HG02571 (cell line): ENCODE measurements around the gene GFRA1.

ENCODE experiments used
- ATAC-seq: cut with Tn5 transposase; IDR thresholded peaks from one replicate; pipeline ENCODE4 v1.9.1; 2021; ENCODE audit warnings: mild to moderate bottlenecking, moderate library complexity; ENCODE audit not compliant: unreplicated experiment

GFRA1 gene

DNA sequence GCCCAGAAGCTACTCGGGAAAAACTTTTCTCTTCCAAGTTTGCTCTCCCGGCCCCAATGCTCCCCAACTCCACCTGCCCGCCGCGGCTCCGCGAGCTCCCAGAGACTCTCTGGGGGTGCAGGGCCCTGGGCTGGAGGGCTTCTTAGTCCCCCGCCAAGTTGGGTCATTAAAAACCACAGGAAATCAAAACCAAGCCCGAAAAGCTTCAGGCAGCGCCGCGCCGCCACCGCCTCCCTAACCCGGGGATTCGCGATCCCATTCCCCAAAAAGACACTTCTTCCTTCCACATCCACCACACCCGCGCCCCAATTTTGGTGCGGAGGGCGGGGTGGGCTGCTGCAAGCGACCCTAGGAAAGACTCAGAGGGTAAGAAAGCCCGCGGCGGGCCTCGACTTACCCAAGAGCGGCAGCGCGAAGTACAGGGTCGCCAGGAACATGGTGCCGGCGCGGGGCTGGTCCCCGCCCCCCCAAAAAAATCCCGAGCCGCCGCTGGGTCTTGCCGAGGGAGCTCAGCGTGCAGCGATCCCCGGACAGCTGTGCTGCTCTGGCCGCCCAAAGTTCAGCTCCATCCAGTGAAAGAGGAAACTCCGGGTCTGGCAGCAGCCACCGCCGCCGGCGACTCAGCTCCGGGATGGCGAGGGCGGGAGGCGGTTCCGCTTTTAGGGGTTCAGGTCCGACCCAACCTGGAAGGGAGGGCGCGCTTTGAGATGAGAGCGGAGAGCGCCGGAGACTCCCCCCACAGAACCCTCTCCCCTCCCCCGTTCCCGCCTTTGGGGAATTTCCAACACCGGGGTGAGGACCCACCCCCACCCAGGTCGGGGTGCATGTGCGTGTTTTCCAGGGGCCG is 1.2 kb downstream of the GFRA1 start:
- no peak for ATAC-seq

- no peak for ATAC-seq
Measured at GRCh38 chr10:116270771-116271592, 2.0 kb downstream of the GFRA1 start.

DNA sequence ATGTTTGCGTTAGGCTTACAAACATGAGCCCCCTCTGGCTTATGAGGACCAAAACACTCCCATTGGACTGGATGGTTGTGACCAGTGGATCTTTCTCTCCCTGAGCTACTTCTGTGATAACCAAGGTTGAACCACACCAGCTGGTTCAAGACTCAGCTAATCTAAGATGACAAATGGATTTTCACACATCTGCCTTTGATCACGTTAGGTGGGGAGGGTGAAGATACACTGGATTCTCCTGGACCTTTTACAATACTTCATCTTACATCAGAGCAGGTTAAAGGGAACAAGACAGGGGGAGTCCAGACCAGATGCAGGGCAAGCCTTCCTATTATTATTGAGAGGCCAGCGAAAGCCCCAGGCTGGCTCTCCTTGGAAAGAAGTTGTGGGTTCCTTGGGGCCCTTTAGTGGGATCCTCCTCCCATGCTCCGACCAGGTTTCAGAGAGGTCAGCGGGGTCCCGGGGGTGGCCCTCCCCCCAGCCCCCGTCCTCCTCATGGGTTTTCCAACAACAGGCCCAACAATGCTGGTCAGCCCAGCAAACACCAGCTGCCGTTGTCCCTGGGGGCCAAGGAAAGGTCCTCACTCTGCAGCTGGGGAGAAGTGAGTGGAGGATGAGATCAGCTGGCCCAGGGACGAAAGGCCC is 2.8 kb downstream of the GFRA1 start:
- no peak for ATAC-seq

- no peak for ATAC-seq
Measured at GRCh38 chr10:116269619-116270018, 3.4 kb downstream of the GFRA1 start.

- ATAC-seq, result no peak
Measured at GRCh38 chr10:116268976-116269375, 4.0 kb downstream of the GFRA1 start.

DNA sequence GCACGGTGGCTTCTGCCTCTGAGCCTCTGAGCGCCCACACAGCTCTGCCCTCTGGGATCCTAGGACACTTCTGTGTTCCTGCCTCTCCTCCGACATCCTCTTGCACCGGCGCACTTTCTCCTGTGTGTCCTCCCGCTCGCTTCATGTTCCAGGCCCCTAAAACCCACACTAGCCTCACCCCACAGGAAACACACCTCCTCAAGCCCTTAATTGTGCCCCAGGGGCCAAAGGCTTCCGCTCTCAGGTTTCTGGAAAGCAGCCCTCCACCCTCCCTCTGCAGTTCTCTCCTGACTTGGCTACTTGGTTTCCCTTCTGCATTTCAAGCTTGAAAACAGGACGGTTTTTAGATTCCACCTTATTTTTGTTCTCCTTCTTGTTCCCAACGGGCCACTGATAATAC is 7.3 kb downstream of the GFRA1 start:
- ATAC-seq, result no peak

- no peak for ATAC-seq
Measured at GRCh38 chr10:116263870-116264655, 8.9 kb downstream of the GFRA1 start.

DNA sequence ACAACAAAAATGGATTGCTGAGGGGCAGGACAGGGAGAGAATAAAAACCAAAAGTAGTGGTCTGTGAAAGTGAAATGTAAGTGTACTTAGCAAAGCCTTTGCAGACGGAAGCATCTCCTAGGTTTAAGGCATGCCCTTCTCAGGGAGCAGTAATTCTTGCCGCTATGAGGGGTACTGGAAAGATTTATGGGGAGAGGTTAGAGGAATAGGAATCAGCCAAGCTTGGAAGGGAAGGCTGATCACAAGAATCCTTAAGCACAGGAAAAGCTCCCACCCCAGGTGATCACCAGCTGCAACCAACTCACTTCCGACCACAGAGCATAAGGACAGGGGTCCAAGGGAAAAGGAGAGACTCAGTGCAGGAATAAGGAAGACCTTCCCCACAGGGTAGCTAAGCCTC is 10.3 kb downstream of the GFRA1 start:
- no peak for ATAC-seq

DNA sequence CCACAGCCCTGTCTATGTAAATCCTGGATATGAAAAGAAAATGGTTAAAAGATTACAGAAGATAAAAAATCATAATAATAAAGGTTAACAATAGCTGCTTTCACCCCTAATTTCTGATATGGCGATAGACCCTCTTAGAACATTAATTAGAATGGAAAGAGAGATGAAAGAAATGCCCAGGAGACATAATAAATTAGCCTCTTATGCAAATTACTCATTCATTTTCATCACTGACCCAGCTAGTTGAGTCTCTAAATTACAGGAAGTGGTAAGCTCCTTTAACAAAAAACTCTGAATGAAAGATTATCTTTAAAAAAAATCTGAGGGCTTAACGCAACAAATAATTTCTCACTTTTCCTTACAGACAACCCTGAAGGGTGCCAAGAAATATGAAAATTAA is 12.4 kb downstream of the GFRA1 start:
- no peak for ATAC-seq

DNA sequence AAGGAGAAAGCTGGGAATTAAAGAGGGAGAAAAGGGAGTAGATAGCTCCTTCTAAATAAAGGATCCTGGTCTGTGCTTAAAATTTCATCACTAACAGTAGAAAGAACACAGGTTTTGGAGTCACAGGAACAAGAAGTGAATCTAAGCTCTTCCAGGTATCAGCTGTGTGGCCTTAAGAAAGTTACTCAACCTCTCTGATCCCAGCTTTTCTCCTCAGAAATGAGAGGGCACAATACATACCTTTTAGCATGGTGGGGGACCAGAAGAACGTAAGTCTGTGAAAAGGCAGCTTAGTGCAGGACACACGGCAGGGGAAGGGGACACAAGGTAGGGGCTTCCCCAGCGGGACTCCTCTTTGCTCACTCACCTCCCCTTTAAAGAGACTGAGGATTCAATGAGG is 13.4 kb downstream of the GFRA1 start:
- ATAC-seq, result no peak

DNA sequence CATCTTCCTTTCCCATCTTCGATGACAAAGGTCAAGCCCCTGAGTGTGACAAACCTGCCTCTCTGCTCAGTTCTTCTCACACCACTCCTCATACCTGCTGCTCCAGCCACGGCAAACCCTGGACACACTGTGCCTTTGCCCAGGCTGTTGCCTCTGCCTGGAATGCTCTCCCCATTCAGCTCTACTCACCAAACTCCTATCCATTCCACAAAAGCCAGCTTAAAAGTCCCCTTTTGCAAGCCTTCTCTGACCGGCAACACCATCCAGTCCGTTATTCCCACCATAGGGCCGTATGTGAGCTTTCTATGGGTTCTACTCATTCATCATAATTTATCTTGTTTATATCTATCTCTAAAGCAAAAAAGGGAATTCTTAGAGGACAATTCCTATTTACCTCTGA is 15.2 kb downstream of the GFRA1 start:
- ATAC-seq, result no peak

DNA sequence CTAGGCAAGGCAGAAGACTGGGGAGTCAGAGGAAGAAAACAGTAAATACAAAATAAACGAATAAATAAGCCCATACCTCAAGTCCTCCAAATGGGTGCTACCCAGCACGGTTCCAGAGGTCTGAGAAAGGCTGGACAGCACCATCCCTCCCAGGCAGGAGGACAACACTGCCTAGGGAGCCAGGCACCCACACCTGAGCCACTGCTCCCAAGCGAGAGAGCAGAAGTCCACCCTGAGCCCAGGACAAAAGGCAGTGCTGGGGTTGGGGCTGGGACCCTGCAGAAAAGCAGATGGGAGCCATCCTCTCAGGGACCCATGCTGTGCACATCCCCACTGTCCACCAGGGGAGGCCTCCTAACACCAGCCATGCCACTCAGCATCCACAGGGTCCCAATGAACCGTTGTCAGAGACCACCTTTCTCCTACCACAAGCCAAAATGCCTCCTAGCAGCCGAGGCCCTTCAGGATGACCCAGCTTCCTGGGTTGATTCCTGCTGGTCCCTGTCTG is 16.2 kb downstream of the GFRA1 start:
- ATAC-seq, result no peak

- ATAC-seq, result no peak
Measured at GRCh38 chr10:116255886-116256751, 16.9 kb downstream of the GFRA1 start.

GRCh38 chr10:116254422-116255155 is 18.4 kb downstream of the GFRA1 start:
- no peak for ATAC-seq

DNA sequence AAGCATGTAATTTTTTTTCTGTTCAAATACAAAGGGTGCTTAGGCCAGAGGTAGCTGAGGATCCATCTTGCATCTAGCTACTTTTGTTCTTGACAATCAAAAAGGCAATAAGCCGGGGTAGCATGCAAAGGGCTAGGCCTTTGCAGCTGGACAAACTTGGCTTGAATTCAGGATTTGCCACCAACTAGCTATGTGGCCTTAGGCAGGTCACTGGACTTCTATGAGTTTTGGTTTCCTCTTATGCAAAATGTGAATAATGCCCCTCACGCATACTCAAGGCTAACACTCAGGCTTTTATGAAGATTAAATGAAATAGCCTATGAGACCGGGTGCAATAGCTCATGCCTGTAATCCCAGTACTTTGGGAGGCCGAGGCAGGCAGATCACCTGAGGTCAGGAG is 19.3 kb downstream of the GFRA1 start:
- ATAC-seq, result no peak

DNA sequence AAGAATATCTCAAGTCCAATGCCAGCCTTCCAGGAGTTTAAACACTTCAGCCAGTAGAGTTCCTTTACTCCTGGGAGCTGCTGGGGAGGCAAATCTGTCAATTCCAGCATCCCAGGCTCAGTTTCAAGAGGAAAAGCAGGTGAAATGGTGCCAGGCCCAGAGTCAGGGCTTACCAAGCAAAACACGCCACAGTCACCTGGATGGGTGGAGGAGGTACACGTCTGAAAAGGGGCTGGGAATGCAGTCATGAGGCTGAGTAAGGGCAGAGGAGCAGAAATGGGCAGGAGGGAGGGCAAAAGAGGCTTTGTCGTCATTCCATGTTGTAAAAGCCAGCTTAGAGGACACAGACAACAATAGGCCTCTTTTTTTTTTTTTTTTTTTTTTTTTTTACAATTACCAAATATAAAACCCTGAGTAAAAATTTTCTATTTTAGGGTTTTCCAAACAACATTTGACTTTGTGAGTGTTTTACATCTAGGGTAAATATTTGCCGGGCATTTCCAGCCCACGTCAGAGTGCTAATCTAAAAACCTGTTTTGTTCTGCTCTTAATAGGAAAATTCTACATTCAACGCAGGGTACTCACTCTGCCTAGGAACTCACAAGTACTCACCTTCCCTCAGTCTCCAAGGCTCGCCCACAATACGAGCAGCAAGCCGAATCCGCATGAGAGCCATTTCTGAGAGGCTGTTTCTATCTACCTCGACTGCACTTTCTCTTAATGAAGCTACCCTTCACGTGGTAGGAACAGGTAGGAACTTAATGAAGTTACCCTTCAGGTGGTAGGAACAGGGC is 21.2 kb downstream of the GFRA1 start:
- no peak for ATAC-seq

DNA sequence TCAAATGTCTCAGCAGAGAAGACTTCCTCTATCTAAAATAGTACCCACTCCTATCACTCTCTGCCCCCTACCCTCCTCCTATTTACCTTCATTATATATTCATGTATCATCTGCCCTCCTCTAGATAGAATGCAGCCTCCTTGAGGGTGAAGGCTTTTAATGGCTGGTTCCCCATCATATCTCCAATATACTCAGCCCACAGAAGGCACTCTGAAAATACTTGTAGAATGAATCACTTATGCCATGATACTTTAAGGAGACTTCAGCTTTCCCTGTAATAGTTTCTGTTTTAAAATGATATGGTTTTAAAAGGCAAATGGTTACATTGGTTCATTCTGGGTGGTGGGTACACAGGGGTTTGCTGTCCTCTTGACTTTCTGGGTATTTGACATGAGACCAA is 25.3 kb downstream of the GFRA1 start:
- no peak for ATAC-seq

- no peak for ATAC-seq
Measured at GRCh38 chr10:116246263-116246662, 26.7 kb downstream of the GFRA1 start.
